Smooth muscle cell (in vitro differentiated cells): ENCODE measurements around the gene PHF14. TPM values are rescaled to one million over a fixed set of nuclear protein-coding genes. Genes with fewer than 3 reads are reported as not detected.

Experiments used
- DNase-seq: peaks from one replicate; lab custom pipeline; 2025; ENCODE audit not compliant: unreplicated experiment; lab: John Stamatoyannopoulos, UW
- H2AFZ ChIP-seq: fragments of 200-600 bp; sonication (generic); 2 replicates; pipeline ENCODE4 v1.6.0; 2016; ENCODE audit warnings: antibody characterized with exemption, low read depth, mild to moderate bottlenecking
- H3F3A ChIP-seq: fragments of 200-600 bp; sonication (generic); 2 replicates; pipeline ENCODE4 v1.6.0; 2017; ENCODE audit warnings: antibody characterized with exemption, low read depth
- H3K27ac ChIP-seq: fragments of 200-600 bp; sonication (generic); 2 replicates; pipeline ENCODE4 v1.5.1; 2016; ENCODE audit warnings: low read depth, mild to moderate bottlenecking
- H3K27me3 ChIP-seq: fragments of 200-600 bp; sonication (generic); 2 replicates; pipeline ENCODE4 v1.6.1; 2016; ENCODE audit warnings: low read depth, mild to moderate bottlenecking
- H3K36me3 ChIP-seq: fragments of 200-600 bp; sonication (generic); 2 replicates; pipeline ENCODE4 v1.5.1; 2016; ENCODE audit warnings: low read depth
- H3K4me1 ChIP-seq: fragments of 200-600 bp; sonication (generic); 2 replicates; pipeline ENCODE4 v1.5.1; 2016; ENCODE audit warnings: low read depth
- H3K4me2 ChIP-seq: fragments of 200-600 bp; sonication (generic); 2 replicates; pipeline ENCODE4 v1.6.0; 2016; ENCODE audit warnings: mild to moderate bottlenecking
- H3K4me3 ChIP-seq: fragments of 200-600 bp; sonication (generic); 2 replicates; pipeline ENCODE4 v1.5.1; 2016; ENCODE audit warnings: mild to moderate bottlenecking
- H3K79me2 ChIP-seq: fragments of 200-600 bp; sonication (generic); 2 replicates; pipeline ENCODE4 v1.6.0; 2016; ENCODE audit warnings: low read depth, mild to moderate bottlenecking
- H3K9ac ChIP-seq: fragments of 200-600 bp; sonication (generic); 2 replicates; pipeline ENCODE4 v1.6.0; 2016; ENCODE audit warnings: low read depth
- H3K9me3 ChIP-seq: fragments of 200-600 bp; sonication (generic); replicated peaks from 2 replicates; pipeline ENCODE4 v1.5.1; 2016; ENCODE audit warnings: low read depth
- H4K20me1 ChIP-seq: fragments of 200-600 bp; sonication (generic); 2 replicates; pipeline ENCODE4 v1.6.0; 2016; ENCODE audit warnings: low read depth
- WGBS: methylation state at CpG from one replicate; pipeline ENCODE4 v1.1.7; 2016; ENCODE audit warnings: low lambda C conversion rate; 5-methylcytosine and 5-hydroxymethylcytosine counted together
- polyA plus RNA-seq: library from polyadenylated mRNA; unstranded; fragments of >200 nt; fragmentation: Nextera tagmentation; extraction: Ambion mirVana; gene quantifications from 2 replicates; pipeline ENCODE4 v1.2.1, GENCODE V29; 2016
- total RNA-seq: library from RNA; depleted of rRNA; stranded (reverse); fragments of >200 nt; gene quantifications from 2 replicates; pipeline ENCODE4 v1.2.3, GENCODE V29; 2014
- TF ChIP-seq, protein P1 (sequence below): fragments of 200-600 bp; sonication (generic); IDR thresholded peaks from 2 replicates; pipeline ENCODE4 v1.5.1; 2017; ENCODE audit warnings: borderline replicate concordance, mild to moderate bottlenecking, antibody characterized with exemption; ENCODE audit not compliant: insufficient read depth, poor library complexity, severe bottlenecking

Gene PHF14
- total and polyA plus RNA-seq, 2 experiments from 2014 or later = 13.2 to 29.2 TPM

DNA sequence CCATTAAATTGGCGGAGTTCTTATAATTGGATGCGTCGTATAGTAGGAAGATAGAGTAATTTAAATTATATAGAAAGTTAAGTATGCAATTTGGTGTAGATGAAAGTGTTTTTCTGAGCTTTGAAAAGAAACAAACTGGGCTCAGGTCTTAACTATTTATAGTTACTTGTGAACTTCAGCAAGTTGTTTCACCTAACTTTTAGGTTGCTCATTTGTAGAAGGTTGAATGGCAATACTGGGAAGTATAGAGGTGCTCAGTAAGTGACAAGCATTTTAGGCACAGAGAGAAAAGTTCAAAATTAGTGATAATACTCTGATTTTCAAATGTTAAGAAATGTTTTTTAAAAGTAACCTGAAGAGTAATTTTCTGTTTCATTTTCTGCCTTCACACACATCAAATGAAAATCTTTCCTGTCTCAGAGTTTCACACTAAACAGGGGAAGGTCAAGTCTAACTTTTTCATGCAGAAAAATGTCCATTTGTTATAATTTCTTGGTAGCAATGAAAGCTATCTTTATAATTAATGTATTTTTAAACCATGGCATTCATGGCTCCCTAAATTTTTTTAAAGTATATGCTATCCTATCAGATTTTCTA lies 146.5 kb downstream of the PHF14 start:
- Histone ChIP-seq H3K27ac (no peak overlapping the region), H3K4me3 (no peak overlapping the region), H3K36me3 (no peaks in the 10 kb centered on the region), H3F3A (no peaks in the 10 kb centered on the region), H3K9ac (no peak overlapping the region), H3K4me1 (no peaks in the 10 kb centered on the region), H3K79me2 (no peaks in the 10 kb centered on the region), H3K4me2 (no peak overlapping the region), H4K20me1 (no peaks in the 10 kb centered on the region), H3K27me3 (no peaks in the 10 kb centered on the region), H3K9me3 (no peaks in the 10 kb centered on the region), H2AFZ (no peak overlapping the region)
- 97% methylated on average over 3 of the region's 3 CpGs for WGBS
- DNase-seq = no peak
- TF ChIP-seq, protein P1, sequence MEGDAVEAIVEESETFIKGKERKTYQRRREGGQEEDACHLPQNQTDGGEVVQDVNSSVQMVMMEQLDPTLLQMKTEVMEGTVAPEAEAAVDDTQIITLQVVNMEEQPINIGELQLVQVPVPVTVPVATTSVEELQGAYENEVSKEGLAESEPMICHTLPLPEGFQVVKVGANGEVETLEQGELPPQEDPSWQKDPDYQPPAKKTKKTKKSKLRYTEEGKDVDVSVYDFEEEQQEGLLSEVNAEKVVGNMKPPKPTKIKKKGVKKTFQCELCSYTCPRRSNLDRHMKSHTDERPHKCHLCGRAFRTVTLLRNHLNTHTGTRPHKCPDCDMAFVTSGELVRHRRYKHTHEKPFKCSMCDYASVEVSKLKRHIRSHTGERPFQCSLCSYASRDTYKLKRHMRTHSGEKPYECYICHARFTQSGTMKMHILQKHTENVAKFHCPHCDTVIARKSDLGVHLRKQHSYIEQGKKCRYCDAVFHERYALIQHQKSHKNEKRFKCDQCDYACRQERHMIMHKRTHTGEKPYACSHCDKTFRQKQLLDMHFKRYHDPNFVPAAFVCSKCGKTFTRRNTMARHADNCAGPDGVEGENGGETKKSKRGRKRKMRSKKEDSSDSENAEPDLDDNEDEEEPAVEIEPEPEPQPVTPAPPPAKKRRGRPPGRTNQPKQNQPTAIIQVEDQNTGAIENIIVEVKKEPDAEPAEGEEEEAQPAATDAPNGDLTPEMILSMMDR = no peak

DNA sequence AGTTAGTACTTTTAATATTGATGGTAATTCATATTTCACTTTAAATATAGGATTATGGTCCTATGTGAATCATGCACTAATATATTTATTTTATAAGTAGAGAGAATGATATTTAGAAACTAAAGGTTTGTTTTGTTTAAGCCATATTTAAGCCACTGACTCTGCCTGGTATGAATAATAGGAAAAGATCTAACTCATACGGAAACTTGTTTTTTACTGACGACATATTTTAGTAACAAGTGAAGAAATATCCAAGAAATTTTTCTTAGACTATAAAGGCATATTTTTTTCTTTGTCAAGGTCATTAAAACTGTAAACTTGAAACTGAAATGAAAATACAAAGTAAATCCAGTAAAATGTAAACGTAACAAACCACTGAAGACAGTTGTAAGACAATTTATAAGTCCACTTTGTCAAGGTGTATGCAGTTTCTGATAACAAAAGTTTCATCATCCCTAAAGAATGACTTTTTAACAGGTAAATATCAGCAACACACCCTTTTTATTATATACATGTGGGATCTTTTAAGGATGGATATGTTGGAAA lies 147.1 kb downstream of the PHF14 start:
- no peak overlapping the region for H3K27ac ChIP-seq
- no peaks in the 10 kb centered on the region for H4K20me1 ChIP-seq
- no peaks in the 10 kb centered on the region for H3K36me3 ChIP-seq
- 96% methylated on average over 3 of the region's 3 CpGs for WGBS
- TF ChIP-seq, protein P1 = no peak
- no peaks in the 10 kb centered on the region for H3K4me1 ChIP-seq
- no peak for DNase-seq
- no peaks in the 10 kb centered on the region for H3K9me3 ChIP-seq
- no peaks in the 10 kb centered on the region for H3K79me2 ChIP-seq
- no peak overlapping the region for H3K4me2 ChIP-seq
- H3F3A ChIP-seq = no peaks in the 10 kb centered on the region
- no peak overlapping the region for H3K4me3 ChIP-seq
- no peaks in the 10 kb centered on the region for H3K27me3 ChIP-seq
- H2AFZ ChIP-seq = no peak overlapping the region
- no peak overlapping the region for H3K9ac ChIP-seq

DNA sequence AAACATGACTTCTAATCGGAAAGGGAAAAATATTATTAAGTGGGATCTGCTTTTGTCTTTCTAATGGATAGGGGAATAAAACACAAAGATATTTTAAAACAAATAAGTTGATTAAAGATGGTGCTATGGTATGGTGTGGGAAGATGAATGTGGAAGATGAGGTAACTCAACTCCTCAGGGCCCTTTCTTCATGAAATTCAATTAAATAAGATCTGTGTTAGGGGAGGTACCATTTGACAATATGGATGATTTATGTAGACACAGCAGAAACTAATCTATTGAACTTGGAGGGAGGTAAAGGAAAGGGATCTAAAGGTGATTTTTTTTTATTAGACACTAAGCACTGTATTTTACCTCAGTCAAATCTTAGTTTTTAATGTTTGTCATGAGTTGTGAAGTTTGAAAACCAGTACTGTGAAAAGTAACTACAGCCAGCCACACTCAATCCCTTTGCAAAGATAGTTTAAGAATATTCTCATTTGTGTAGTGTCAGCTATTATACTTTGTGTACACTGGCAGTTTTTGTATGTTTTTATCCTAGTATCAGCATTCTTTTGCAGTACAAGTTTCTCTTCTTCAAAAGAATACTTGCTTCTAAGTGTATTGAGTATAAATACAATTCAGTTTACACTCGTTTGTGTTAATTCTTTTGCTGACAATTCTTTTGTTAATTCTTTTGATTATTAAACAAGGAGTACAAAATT lies 151.3 kb downstream of the PHF14 start:
- Histone ChIP-seq H3K4me2 (no peak overlapping the region), H3K4me1 (peaks cover 5% of the 10 kb centered on the region), H3K9me3 (no peaks in the 10 kb centered on the region), H4K20me1 (no peaks in the 10 kb centered on the region), H3K27ac (no peak overlapping the region), H2AFZ (no peak overlapping the region), H3K9ac (no peak overlapping the region), H3K36me3 (no peaks in the 10 kb centered on the region), H3K4me3 (no peak overlapping the region), H3F3A (no peaks in the 10 kb centered on the region), H3K27me3 (no peaks in the 10 kb centered on the region), H3K79me2 (no peaks in the 10 kb centered on the region)
- TF ChIP-seq, protein P1 = no peak
- WGBS = 96% methylated on average over 2 of the region's 2 CpGs
- no peak for DNase-seq
